ENCODE data around the gene INCENP.

INCENP gene

GRCh38 chr11:62088331-62088933 is 35.4 kb upstream of the INCENP start:
- TF ChIP-seq, protein P1, sequence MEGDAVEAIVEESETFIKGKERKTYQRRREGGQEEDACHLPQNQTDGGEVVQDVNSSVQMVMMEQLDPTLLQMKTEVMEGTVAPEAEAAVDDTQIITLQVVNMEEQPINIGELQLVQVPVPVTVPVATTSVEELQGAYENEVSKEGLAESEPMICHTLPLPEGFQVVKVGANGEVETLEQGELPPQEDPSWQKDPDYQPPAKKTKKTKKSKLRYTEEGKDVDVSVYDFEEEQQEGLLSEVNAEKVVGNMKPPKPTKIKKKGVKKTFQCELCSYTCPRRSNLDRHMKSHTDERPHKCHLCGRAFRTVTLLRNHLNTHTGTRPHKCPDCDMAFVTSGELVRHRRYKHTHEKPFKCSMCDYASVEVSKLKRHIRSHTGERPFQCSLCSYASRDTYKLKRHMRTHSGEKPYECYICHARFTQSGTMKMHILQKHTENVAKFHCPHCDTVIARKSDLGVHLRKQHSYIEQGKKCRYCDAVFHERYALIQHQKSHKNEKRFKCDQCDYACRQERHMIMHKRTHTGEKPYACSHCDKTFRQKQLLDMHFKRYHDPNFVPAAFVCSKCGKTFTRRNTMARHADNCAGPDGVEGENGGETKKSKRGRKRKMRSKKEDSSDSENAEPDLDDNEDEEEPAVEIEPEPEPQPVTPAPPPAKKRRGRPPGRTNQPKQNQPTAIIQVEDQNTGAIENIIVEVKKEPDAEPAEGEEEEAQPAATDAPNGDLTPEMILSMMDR (IDR thresholded peaks at IDR 0.05; ENCODE audit: low read depth, low read length), result no peak
- H3K4me3 ChIP-seq (replicated peaks in 1 of 2; ENCODE audit: low read depth in 2 of 2, low read length in 2 of 2), result no peak overlapping the region
- peak in 1 of 2 donors; percentile 23 for DNase-seq (ENCODE audit: low read depth in 2 of 2)

DNA sequence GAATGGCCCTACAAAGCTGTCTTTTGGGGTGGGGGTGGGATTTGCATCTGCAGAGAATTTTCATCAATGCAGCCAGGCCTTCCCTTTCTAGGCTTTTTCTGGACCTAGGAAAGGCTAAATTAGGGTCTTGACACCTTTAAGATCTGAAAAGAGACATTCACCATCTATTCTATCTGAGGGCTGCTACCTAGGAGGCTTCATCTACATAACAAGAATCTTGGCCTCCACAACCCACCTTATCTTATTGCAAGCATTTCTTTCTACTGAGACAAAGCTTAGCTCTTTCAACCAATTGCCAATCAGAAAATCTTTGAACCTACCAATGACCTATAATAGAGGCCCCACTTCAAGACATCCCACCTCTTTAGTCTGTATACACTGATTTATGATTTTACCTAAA is 20.7 kb upstream of the INCENP start:
- no peak overlapping the region for H3K4me3 ChIP-seq (replicated peaks in 1 of 2; ENCODE audit: low read depth in 2 of 2, low read length in 2 of 2)
- DNase-seq (ENCODE audit: low read depth in 2 of 2), result no peak
- TF ChIP-seq, protein P1 (IDR thresholded peaks at IDR 0.05; ENCODE audit: low read depth, low read length), result no peak

DNA sequence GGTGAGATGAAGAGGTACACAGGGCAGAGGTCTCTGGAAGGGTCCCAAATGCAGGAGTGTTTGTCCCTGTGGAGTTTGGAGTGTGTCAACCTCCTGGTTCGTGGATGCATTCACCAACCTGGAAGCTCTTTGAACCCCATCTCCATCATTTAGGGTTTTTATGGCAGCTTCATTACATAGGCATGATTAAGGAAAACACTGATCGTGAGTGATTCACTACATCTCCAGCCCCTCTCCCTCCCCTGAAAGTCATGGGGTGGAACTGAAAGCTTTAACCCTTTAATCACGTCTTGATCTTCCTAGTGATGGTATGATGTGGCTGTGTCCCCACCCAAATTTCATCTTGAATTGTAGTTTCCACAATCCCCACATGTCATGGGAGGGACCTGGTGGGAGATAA is 19.8 kb upstream of the INCENP start:
- H3K4me3 ChIP-seq (replicated peaks in 1 of 2; ENCODE audit: low read depth in 2 of 2, low read length in 2 of 2), result no peak overlapping the region
- TF ChIP-seq, protein P1 (IDR thresholded peaks at IDR 0.05; ENCODE audit: low read depth, low read length), result no peak
- DNase-seq (ENCODE audit: low read depth in 2 of 2), result peak in 1 of 2 donors; percentile 14

- TF ChIP-seq, protein P1 (IDR thresholded peaks at IDR 0.05; ENCODE audit: low read depth, low read length), result no peak
- DNase-seq (ENCODE audit: low read depth in 2 of 2), result peak; percentile 90 to 94
- peak overlapping the region in 1 of 2 donors; percentile 24 for H3K4me3 ChIP-seq (replicated peaks in 1 of 2; ENCODE audit: low read depth in 2 of 2, low read length in 2 of 2)
These were observed 18.8 kb upstream of the INCENP start for GRCh38 chr11:62104816-62105653.

DNA sequence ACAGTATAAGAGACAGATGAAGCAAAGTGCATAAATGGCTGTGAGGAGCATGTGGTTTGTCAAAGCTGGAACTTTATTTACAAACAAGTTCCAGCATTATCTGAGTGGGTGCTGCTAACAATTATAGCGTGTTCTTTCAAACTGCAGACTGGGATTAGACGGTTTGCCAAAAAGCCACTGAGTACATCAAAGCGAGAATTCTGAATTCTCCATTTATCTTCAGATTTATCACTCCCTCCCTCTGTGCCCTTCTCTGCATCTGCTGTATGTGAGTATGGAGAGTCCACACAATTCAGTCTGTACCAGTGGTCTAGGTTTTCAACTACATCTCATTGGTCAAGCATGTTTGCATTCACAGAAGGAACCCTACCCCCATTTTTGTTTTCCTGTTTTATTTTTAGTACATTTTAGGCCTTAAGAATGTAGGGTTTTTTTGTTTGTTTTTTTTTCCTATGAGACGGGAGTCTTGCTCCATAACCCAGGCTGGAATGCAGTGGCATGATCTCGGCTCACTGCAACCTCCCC is 18.1 kb upstream of the INCENP start:
- peak; percentile 72 to 78 for DNase-seq (ENCODE audit: low read depth in 2 of 2)
- TF ChIP-seq, protein P1 (IDR thresholded peaks at IDR 0.05; ENCODE audit: low read depth, low read length), result no peak
- peak overlapping the region in 1 of 2 donors; percentile 24 for H3K4me3 ChIP-seq (replicated peaks in 1 of 2; ENCODE audit: low read depth in 2 of 2, low read length in 2 of 2)

DNA sequence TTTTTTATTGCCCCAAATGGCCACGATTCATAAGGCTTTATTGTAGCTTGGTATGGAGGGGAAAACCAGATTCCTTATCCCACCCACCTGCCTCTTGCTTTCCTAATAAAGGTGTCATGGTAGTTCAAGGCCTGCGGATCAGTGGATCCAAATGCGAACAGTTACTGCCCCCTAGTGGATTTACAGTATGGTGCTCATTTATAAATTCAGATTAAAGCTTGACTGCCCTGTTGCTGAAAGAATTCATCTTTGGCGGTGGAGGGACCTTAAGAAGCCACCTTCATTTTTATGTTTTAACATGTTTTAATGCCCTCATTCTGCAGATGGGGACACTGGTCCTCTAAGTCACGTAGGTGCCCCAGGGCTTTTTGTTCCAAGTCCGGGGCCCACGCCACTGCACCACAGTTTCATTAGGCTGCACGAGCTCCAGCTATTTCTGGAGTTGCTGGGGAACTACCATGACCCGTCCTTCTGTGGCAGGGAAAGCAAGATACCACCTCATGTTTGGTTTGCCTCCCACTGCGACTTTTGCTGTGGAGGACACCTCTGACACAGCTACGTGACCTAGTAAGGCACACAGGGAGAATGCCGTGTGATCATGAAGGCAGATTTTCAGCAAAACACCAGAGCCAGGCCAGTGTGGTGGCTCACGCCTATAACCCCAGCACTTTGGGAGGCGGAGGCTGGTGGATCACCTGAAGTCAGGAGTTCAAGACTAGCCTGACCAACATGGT is 15.6 kb upstream of the INCENP start:
- DNase-seq (ENCODE audit: low read depth in 2 of 2), result peak; percentile 84 to 86
- TF ChIP-seq, protein P1 (IDR thresholded peaks at IDR 0.05; ENCODE audit: low read depth, low read length), result peak; percentile 71
- H3K4me3 ChIP-seq (replicated peaks in 1 of 2; ENCODE audit: low read depth in 2 of 2, low read length in 2 of 2), result no peak overlapping the region
